GM18505 (cell line): Measurements from ENCODE around the gene MAB21L4.

Source experiments
- ATAC-seq: cut with Tn5 transposase; IDR thresholded peaks from one replicate; pipeline ENCODE4 v1.9.1; 2021; ENCODE audit not compliant: unreplicated experiment
- POLR2A ChIP-seq: IDR thresholded peaks from 4 replicates; pipeline ENCODE4 v1.6.1; 2011; ENCODE audit warnings: borderline replicate concordance; ENCODE audit not compliant: insufficient read depth, insufficient read length; ENCODE audit errors: extremely low read depth

The MAB21L4 gene

DNA sequence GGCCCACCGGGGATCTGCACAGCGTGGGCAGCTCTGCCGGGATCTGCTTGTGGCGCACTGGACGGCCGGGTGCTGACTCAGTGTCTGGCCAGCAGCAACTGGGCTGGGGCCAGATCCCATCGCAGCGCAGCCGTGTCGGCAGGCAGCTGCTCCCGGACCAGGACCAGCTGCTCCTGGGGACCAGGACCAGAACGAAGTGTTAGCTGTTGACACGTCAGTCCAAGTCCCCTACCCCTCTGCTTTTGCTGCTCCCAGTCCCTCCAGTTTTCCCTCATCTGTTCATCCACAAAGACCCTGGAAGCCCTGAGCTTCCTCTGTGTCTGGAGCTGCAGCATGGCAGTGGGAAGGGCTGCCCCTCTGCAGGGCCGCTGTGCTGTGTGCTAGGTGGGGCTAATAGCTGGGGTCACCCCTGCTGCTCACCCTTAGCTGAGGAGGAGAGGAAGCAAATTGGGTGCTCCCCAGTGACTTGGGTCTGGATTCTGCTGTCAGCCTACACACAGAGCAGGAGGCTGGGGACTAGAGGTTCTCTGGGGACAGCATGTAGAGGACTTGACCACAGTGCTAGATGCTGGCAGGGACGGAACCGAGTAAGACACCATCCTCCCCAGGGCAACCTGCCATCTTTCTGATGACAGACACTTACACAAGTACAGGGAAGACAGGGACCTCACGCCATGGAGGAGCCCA is 59.0 kb downstream of the MAB21L4 start:
- ATAC-seq = no peak
- TF ChIP-seq POLR2A = no peak
